Gastroesophageal sphincter (tissue), 4 donors: ENCODE measurements around the gene TNIP2. TPM values are rescaled to one million over a fixed set of nuclear protein-coding genes. Genes with fewer than 3 reads are reported as not detected.

Source experiments
- ATAC-seq: fragments of 150-250 bp; one replicate; pipeline ENCODE4 v1.9.1; 2016; ENCODE audit warnings: mild to moderate bottlenecking, moderate library complexity
- H3K27ac ChIP-seq, 4 donors: fragments of 200-600 bp; sonication (generic) in 3 of 4; 1 replicate in 3 of 4; 2 replicates in 1 of 4; pipeline ENCODE4 v1.5.1; 2016 to 2019
- H3K27me3 ChIP-seq: fragments of 200-600 bp; sonication (generic); one replicate; pipeline ENCODE4 v1.5.1; 2019
- H3K36me3 ChIP-seq, 2 donors: fragments of 200-600 bp; sonication (generic); one replicate each; pipeline ENCODE4 v1.5.1; 2019; ENCODE audit warnings: control low read depth in 1 of 2
- H3K4me1 ChIP-seq, 3 donors: fragments of 200-600 bp; sonication (generic); 1 replicate in 2 of 3; 2 replicates in 1 of 3; pipeline ENCODE4 v1.5.1; 2016 to 2019; ENCODE audit warnings: control low read depth in 2 of 3
- H3K4me3 ChIP-seq, 2 donors: fragments of 200-600 bp; sonication (generic); one replicate each; pipeline ENCODE4 v1.5.1; 2019; ENCODE audit warnings: mild to moderate bottlenecking in 1 of 2, moderate library complexity in 1 of 2
- H3K9me3 ChIP-seq, 3 donors: fragments of 200-600 bp; sonication (generic); one replicate each; pipeline ENCODE4 v1.5.1; 2017 to 2019; ENCODE audit warnings: control low read depth in 2 of 3
- CTCF ChIP-seq, 4 experiments: fragments of 200-600 bp in 2 of 4; fragments of 450-650 bp in 2 of 4; sonication (generic) in 1 of 4; IDR thresholded peaks; one replicate each; pipeline ENCODE4 v1.5.1; 2017 to 2019; ENCODE audit warnings: antibody characterized with exemption in 4 of 4, mild to moderate bottlenecking in 2 of 4, moderate library complexity in 2 of 4
- EP300 ChIP-seq: sonication (generic); formaldehyde crosslinking; IDR thresholded peaks from one replicate; pipeline ENCODE4 v1.6.1; 2017; ENCODE audit warnings: antibody characterized with exemption, mild to moderate bottlenecking
- POLR2A ChIP-seq, 2 donors: fragments of 450-650 bp; IDR thresholded peaks; one replicate each; pipeline ENCODE4 v1.6.1; 2017; ENCODE audit warnings: antibody characterized with exemption in 2 of 2, mild to moderate bottlenecking in 2 of 2, moderate library complexity in 1 of 2
- POLR2AphosphoS5 ChIP-seq: sonication (generic); formaldehyde crosslinking; IDR thresholded peaks from one replicate; pipeline ENCODE4 v1.6.1; 2017; ENCODE audit warnings: antibody characterized with exemption
- WGBS, 2 donors: methylation state at CpG; one replicate each; pipeline ENCODE4 v1.1.5; 2018; ENCODE audit warnings: low coverage in 1 of 2; 5-methylcytosine and 5-hydroxymethylcytosine counted together
- total RNA-seq, 4 donors: library from RNA; depleted of rRNA; stranded (reverse); fragments of >200 nt; gene quantifications; one replicate each; pipeline ENCODE4 v1.1.0, GENCODE V29; 2016

TNIP2 gene
- total RNA-seq, 4 donors from 2014 or later, result 54.8 to 74.0 (median 70.4) TPM

GRCh38 chr4:2714061-2714770, 41.9 kb downstream of the TNIP2 start:
- Histone ChIP-seq H3K27ac (peak overlapping the region in 3 of 4 donors; percentile 7 to 40 (median 35)), H3K4me3 (no peak overlapping the region), H3K36me3 (peaks cover 0 to 53% of the 10 kb centered on the region in 2 donors), H3K4me1 (peaks cover 0 to 16% (median 10%) of the 10 kb centered on the region in 3 donors), H3K9me3 (no peaks in the 10 kb centered on the region), H3K27me3 (no peaks in the 10 kb centered on the region)
- no peak for TF ChIP-seq POLR2AphosphoS5
- no peak for TF ChIP-seq CTCF (IDR thresholded peaks at IDR 0.05)
- TF ChIP-seq POLR2A (IDR thresholded peaks at IDR 0.05), result no peak
- TF ChIP-seq EP300, result no peak
- peak; percentile 55 for ATAC-seq
- WGBS, 2 donors, result 35 to 45% methylated on average over 7 to 8 of the region's 10 CpGs

- TF ChIP-seq CTCF (IDR thresholded peaks at IDR 0.05) (no peak), POLR2A (IDR thresholded peaks at IDR 0.05) (no peak), EP300 (no peak), POLR2AphosphoS5 (no peak)
- no peak for ATAC-seq
- Histone ChIP-seq H3K27ac (peak overlapping the region in 3 of 4 donors; percentile 12 to 40 (median 35)), H3K4me1 (peaks cover 0 to 16% (median 10%) of the 10 kb centered on the region in 3 donors), H3K9me3 (no peaks in the 10 kb centered on the region), H3K27me3 (no peaks in the 10 kb centered on the region), H3K4me3 (no peak overlapping the region), H3K36me3 (peaks cover 0 to 50% of the 10 kb centered on the region in 2 donors)
- 80 to 81% methylated on average over 3 to 5 of the region's 5 CpGs for WGBS, 2 donors
Observed at GRCh38 chr4:2713337-2713736, 42.8 kb downstream of the TNIP2 start.

- no peak overlapping the region for H3K4me3 ChIP-seq
- no peaks in the 10 kb centered on the region for H3K9me3 ChIP-seq
- TF ChIP-seq CTCF (IDR thresholded peaks at IDR 0.05) (no peak), POLR2AphosphoS5 (no peak), EP300 (no peak), POLR2A (IDR thresholded peaks at IDR 0.05) (no peak)
- no peak overlapping the region for H3K27ac ChIP-seq
- H3K4me1 ChIP-seq, result peaks cover 0 to 16% (median 10%) of the 10 kb centered on the region in 3 donors
- H3K27me3 ChIP-seq, result no peaks in the 10 kb centered on the region
- 74 to 89% methylated on average over 7 to 9 of the region's 9 CpGs for WGBS, 2 donors
- ATAC-seq, result no peak
- peaks cover 0 to 50% of the 10 kb centered on the region in 2 donors for H3K36me3 ChIP-seq
Observed at GRCh38 chr4:2712261-2712842, 43.8 kb downstream of the TNIP2 start.

- H3K27ac ChIP-seq, result no peak overlapping the region
- ATAC-seq, result no peak
- no peak for TF ChIP-seq POLR2AphosphoS5
- TF ChIP-seq EP300, result no peak
- no peak for TF ChIP-seq POLR2A (IDR thresholded peaks at IDR 0.05)
- no peak for TF ChIP-seq CTCF (IDR thresholded peaks at IDR 0.05)
- H3K27me3 ChIP-seq, result no peaks in the 10 kb centered on the region
- no peaks in the 10 kb centered on the region for H3K9me3 ChIP-seq
- H3K4me3 ChIP-seq, result no peak overlapping the region
- H3K36me3 ChIP-seq, result peaks cover 0 to 95% of the 10 kb centered on the region in 2 donors
- WGBS, 2 donors, result 43 to 89% methylated on average over 2 to 7 of the region's 7 CpGs
- H3K4me1 ChIP-seq, result no peaks in the 10 kb centered on the region
Observed at GRCh38 chr4:2702770-2703169, 53.4 kb downstream of the TNIP2 start.

GRCh38 chr4:2702361-2702760, 53.8 kb downstream of the TNIP2 start:
- Histone ChIP-seq H3K9me3 (no peaks in the 10 kb centered on the region), H3K27me3 (no peaks in the 10 kb centered on the region), H3K4me3 (no peak overlapping the region), H3K36me3 (peaks cover 0 to 97% of the 10 kb centered on the region in 2 donors), H3K27ac (no peak overlapping the region), H3K4me1 (no peaks in the 10 kb centered on the region)
- 100% methylated on average over 2 to 5 of the region's 8 CpGs for WGBS, 2 donors
- TF ChIP-seq CTCF (IDR thresholded peaks at IDR 0.05), result no peak
- no peak for TF ChIP-seq EP300
- no peak for TF ChIP-seq POLR2A (IDR thresholded peaks at IDR 0.05)
- no peak for TF ChIP-seq POLR2AphosphoS5
- no peak for ATAC-seq
